Measurements from ENCODE around the gene BTNL9.
"Not testable (repeated sequence)": the region's sequence is repeated elsewhere in the genome, so short reads cannot be mapped to it uniquely, and the experiment has no call there.

Gene BTNL9

DNA sequence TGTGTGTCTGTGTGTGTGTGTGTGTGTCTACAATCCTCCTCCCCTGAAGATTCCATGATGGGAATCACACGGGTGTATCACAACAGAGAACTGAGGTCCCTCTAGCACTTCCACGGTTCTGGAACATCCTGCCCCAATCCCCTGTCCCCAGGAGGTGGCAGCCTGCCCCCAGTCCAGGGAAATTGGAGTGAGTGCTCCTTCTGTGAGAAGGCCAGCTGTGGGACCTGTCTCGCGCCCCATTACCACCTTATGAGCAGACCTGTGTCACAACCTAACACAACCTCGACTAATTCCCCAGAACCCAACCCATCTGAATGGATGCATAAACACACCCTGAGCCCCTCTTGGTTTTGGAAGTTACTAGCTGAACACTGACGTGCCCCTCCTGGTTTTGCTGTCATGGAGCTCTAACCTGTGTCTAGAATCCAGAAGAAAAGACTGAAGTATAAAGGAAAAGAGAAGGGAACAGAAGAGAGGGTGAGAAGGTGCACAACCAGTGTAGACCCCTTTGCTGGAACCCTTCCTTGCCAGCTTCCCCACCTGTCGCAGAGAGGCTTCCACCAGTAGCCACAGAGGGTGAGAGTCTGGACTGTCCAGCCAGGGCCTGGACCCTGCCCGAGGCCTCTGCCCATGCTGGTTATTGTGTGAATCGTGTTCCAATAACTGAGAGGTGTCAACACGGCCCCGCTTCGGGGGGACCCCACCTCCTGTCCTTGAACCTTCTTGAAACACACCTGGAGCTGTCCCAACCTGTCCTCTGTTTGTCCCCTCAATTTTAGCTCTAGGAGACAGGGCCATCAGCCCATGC is 3.4 kb downstream of the BTNL9 start:
- no peak for DNase-seq (ENCODE audit: low spot score)

DNA sequence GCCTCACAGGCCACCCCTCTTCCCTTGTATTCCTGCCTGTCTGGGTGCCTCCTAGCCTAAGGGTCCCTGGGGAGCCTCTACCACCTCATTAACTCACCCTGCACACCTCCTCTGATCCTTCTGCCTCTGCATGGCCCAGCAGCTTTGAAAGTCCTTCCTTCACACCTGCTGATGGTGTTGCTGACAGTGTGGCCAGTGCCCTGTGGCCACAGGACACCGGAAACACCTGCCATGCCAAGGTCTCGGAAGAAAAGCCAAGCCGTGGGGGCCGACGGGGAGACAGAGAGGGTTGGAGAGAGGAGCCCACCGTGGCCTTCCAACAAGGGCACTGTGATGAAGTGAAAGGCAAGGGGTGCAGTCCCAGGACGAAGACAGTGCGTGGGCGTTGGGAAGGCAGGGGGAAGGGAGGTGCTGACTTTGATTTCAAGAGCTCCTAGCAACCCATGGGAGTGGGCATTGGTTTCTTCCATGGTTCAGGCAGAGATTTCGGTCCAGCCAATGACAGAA is 4.1 kb downstream of the BTNL9 start:
- no peak for DNase-seq (ENCODE audit: low spot score)

GRCh38 chr5:181044662-181045305 is 4.7 kb downstream of the BTNL9 start:
- DNase-seq (ENCODE audit: low spot score) = no peak

GRCh38 chr5:181045316-181045715 is 5.2 kb downstream of the BTNL9 start:
- DNase-seq (ENCODE audit: low spot score) = no peak

DNA sequence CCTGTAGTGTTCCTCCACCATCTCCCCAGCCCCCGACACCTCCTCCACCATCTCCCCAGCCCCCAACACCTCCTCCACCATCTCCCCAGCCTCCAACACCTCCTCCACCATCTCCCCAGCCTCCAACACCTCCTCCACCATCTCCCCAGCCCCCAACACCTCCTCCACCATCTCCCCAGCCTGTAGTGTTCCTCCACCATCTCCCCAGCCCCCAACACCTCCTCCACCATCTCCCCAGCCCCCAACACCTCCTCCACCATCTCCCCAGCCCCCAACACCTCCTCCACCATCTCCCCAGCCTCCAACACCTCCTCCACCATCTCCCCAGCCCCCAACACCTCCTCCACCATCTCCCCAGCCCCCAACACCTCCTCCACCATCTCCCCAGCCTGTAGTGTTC is 5.8 kb downstream of the BTNL9 start:
- not testable (repeated sequence) for DNase-seq (ENCODE audit: low spot score)

DNA sequence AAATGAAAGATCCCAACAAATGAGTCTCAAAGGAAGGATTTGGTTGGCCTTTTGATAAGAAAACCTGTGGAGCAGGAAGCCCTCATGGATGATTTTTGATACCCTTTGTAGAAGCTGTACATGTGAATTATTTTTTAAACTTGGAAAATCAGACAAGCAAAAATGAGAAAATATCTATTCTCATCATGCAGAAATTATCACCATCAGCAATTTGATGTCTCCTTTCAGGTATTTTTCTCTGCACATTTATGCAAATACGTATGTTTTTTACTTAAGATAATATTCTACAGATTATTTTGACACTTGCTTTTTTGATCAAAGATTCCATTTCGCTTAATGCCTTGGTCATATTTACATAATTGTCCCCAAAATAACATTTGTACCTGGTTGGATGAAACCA is 7.2 kb downstream of the BTNL9 start:
- no peak for DNase-seq (ENCODE audit: low spot score)

DNA sequence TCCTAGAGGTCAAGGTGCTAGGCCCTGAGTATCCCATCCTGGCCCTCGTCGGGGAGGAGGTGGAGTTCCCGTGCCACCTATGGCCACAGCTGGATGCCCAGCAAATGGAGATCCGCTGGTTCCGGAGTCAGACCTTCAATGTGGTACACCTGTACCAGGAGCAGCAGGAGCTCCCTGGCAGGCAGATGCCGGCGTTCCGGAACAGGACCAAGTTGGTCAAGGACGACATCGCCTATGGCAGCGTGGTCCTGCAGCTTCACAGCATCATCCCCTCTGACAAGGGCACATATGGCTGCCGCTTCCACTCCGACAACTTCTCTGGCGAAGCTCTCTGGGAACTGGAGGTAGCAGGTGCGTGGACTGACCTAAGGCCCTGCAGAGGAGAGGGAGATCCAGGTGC is 7.9 kb downstream of the BTNL9 start:
- DNase-seq (ENCODE audit: low spot score) = no peak

DNA sequence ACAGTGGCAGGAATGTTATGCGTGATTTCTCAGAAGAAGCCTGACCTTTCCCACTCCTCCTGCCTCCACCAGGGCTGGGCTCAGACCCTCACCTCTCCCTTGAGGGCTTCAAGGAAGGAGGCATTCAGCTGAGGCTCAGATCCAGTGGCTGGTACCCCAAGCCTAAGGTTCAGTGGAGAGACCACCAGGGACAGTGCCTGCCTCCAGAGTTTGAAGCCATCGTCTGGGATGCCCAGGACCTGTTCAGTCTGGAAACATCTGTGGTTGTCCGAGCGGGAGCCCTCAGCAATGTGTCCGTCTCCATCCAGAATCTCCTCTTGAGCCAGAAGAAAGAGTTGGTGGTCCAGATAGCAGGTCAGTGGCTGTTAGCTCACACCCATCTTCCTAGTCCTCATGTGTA is 9.9 kb downstream of the BTNL9 start:
- no peak for DNase-seq (ENCODE audit: low spot score)

- DNase-seq (ENCODE audit: low spot score) = no peak
Observed at GRCh38 chr5:181051841-181052671, 12.0 kb downstream of the BTNL9 start.

DNA sequence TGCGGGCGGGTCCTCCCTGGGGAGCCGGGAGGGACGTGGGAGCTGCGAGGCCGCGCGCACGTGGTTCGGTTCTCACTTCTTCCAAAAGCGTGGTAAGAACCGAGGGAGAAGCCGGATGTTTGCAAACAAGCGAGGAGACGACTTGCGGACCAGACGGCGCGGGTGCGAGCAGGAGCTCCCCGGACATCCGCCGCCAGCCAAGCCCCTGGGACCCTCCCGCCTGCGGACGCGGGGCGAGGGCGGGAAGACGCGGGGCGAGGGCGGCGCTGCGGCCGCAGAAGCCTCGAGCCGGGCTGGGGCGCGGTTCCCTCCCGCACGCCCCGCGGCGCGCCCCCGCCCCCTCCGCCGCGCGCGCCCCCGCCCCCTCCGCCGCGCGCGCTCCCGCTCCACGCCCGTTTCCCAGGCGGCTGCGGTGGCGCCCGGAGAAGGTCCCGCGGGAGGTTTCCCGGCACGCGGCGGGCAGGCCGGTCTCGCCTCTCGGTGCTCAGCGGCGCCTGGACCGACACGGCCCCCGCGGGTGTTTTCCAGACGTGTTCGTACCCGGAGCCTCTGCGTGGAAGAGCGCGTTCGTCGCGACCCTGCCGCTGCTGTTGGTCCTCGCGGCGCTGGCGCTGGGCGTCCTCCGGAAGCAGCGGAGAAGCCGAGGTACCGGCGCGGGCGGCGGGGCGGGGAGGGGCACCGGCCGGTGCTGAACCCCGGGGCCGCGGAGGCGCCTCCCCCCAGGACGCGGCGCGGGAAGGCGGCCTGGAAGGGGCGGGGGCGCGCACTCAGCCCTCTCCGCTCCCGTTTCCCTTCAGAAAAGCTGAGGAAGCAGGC is 12.8 kb downstream of the BTNL9 start:
- DNase-seq (ENCODE audit: low spot score) = no peak

GRCh38 chr5:181053488-181054121 is 13.5 kb downstream of the BTNL9 start:
- DNase-seq (ENCODE audit: low spot score) = no peak

DNA sequence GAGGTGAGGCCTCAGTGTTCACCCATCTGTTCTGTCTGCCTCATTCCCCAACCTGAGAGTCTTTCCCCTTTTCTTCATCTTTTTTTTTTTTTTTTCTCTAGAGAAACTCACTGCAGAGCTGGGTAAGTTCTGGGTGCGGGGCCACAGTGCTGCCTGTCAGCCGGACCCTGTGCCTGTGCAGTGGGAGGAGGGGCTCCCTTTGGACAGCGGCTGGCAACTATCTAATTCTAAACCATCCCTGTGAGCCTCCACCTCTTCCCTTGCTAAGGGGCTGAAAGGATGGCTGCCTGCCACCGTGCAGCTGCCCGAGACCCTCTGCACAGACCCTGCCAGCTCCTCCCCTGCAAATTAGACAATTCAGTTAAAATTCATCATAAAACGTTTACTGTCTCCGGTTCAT is 14.1 kb downstream of the BTNL9 start:
- no peak for DNase-seq (ENCODE audit: low spot score)

DNA sequence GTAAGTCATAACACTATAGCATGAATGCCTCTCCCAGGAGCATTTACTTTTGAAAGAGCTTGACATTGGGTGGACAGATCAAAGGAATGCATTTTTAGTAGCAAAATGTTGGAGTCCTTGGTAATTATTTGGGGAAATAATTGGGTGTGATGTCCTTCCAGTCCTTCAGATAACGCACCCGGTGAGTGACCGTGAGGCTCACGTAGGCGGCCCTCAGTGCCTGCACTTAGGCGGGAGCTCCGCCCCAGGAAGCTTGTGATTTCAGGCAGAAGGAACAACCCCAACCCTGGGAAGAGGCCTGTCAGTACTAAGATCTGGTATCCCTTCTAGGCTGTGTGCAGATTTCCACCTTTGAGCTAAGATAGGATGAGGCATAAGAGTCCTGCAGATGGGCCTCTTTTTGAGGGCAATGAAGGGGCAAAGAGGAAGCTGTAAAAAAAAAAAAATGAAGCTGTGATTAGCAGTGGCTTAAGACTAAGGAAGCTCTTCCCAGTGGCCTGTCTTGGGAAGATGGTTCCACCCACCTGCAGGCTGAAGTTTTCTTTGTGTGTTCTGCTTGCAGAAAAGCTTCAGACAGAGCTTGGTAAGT is 14.9 kb downstream of the BTNL9 start:
- DNase-seq (ENCODE audit: low spot score) = no peak

GRCh38 chr5:181056431-181056830 is 16.4 kb downstream of the BTNL9 start:
- DNase-seq (ENCODE audit: low spot score) = no peak

GRCh38 chr5:181058321-181058720 is 18.3 kb downstream of the BTNL9 start:
- no peak for DNase-seq (ENCODE audit: low spot score)

GRCh38 chr5:181058786-181059296 is 18.8 kb downstream of the BTNL9 start:
- DNase-seq (ENCODE audit: low spot score) = no peak

GRCh38 chr5:181059297-181060230 is 19.5 kb downstream of the BTNL9 start:
- no peak for DNase-seq (ENCODE audit: low spot score)

DNA sequence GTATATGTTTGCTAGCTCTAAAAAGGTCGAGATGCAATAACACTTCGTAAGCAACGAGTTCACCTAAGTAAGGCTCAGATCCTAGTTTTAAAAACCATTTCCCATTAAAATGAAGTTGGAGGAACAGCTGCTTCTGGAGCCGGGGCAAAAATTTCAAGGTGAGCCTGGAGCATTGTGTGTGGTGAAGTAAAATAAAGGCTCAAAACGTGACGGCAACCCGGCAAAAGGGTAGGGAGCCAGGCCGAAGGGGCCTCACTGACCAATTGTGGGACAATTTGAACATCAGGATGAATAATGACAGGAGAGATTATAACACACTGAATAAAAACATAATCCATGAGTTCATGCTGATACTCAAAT is 20.1 kb downstream of the BTNL9 start:
- DNase-seq (ENCODE audit: low spot score) = no peak

DNA sequence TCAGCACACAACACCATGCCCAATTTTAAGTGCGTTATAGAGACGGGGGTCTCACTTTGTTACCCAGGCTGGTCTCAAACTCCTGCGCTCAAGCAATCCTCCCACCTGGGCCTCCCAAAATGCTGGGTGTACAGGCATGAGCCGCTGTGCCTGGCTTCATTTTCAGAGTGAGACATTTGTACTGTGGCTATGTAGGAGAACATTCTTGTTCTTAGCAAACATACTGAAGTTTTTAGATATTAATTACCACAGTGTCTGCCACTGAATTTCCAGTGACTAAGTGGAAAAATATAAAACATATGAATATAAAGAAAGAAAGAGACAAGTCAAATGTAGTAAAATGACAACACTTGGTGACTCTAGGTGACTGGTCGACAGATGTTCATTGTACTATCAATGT is 20.9 kb downstream of the BTNL9 start:
- no peak for DNase-seq (ENCODE audit: low spot score)

- DNase-seq (ENCODE audit: low spot score) = no peak
Observed at GRCh38 chr5:181061645-181062044, 21.6 kb downstream of the BTNL9 start.
